NCI-H1048 (cell line): ENCODE data around the gene PAPPA2.

Experiments used
- DNase-seq: peaks from one replicate; lab custom pipeline; 2025; lab: John Stamatoyannopoulos, UW

The PAPPA2 gene

DNA sequence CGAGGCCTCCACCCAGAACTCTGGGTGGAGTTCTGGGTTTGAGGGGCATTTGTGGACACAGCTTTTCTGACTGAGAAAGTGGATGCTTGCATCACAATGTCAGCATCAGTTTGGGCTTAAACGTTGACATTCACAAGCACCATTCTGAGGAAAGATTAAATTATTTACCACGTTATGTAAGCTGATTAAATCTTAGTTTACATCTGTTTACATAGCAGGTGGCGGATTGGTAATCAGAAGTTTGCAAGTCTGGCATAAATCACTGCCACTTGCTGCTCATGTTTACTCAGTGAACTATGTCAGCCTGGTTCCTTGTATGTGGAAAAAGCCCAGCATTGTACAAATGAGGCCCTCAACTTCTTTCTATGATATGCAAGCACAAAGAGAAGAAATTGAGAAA, 310.1 kb downstream of the PAPPA2 start:
- DNase-seq: no peak

DNA sequence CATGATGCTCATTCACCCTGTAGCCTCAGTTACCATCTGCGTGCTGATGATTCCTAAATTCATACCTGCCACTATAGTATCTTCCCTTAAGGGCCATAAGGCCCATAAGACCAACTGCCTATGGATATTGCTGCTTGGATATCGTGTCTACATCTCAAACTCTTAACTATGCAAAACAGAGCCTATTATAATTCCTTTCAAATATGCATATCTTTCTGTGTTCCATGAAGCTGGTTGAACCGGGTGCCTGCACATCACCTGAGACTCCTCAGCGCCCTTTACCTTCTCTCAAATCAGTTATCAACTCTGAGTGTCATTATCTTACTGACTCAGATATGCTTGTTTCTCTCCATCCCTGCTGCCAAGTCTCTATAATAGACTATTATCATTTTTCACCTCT, 311.2 kb downstream of the PAPPA2 start:
- peak; percentile 40 for DNase-seq

DNA sequence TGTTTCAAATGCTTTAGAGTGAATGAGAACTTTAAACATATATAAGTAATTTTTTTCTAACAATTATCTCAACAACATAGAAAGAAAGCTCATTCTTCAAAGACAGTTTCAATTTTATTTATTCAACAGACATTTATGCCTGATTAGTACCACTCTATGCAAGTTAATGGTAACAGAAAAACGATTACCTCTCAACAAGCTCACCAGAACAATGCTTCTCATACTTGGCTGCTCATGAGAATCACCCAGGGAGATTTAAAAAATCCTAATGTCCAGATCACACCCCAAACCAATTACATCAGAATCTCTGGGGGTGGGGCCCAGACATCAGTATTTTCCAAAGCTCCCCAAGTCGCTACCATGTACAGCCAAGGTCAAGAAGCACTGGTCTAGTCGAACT, 312.4 kb downstream of the PAPPA2 start:
- no peak for DNase-seq

DNA sequence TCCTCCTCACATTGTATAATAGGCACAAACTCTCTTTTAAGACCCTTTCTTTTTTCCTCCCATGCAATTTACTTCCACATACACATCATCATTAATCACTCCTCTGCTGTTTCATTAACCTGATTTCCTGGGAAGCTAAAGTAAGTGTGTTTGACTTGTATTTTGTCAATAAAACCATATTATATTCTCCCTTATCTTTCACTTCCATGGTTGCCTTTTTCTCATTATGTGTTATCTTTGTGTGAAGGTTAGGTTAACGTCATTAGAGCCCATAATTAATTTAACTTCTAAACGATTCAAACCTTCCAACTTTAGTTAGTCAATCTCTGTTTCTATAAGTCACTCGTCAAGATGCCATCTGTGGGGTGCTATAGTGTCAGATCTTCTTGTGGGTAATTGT, 313.0 kb downstream of the PAPPA2 start:
- DNase-seq: no peak

DNA sequence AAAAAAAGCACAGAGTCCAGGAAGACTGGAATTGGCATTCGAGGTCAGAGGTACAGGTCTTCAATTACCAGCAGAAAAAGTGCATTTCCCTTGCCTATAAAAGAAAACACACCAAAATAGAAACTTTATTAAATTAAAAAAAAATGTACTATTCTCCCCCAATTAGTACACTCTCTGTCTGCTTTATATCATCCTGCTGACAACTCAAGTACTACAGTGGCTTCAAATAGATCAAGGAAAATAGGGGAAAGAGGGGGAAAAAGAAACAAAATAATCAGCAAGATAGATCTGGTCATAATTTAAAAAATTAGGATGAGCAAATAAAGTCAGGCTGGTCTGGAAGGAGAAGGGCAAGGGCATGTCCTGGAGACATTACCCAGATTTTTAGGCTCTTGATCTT, 315.1 kb downstream of the PAPPA2 start:
- DNase-seq: no peak

DNA sequence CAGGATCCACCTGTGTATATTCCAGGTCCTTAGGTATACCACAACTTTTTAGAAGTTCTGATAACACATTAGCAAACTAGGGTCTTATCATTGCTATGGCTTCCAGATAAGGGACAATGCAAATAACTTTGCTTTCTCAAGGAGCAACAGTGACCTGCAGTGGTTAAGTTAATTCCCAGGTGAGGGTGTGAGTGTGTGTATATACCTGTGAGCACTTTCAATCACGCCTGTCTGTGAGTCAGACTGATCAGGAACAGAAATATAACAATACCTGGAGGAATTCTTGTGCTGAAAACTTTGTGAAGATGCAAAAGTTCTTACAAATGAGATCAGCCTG, 317.0 kb downstream of the PAPPA2 start:
- no peak for DNase-seq

DNA sequence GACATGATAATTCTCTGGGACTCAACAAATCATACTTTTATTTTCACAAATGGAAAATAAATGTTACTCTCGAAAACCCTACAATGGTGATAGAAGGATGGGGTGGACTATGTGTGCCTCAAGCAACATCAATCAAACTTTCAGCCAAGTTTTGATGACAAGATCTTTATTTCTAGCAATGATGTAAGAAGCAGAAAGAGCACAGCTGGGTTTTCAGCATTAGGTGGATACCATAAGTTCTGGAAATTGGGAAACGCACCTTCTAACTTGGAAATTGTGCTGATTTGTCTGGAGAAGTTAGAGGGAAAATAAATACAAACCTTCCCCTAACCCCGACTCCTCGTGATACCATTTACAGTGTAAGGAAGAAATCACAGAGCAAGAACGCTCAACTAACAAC, 320.3 kb downstream of the PAPPA2 start:
- DNase-seq: no peak

DNA sequence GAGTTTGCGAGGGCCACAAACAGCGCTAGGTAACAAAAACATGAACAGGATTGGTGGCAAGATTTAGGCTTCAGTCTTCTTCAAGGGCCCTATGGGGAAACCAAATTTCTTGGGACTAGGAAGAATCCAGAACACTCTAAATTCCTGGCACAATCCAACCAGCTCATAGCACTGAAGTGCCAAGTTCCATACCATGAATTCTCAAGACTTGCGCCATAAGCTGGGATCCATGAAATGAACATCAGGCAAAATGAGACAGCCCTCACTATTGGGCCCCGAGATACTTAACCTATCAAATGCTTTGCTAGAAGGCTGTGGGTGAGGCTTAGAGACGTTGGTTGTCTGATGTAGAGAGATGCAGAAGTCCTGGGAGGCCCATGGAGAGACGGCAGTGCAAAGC, 322.1 kb downstream of the PAPPA2 start:
- DNase-seq: no peak

DNA sequence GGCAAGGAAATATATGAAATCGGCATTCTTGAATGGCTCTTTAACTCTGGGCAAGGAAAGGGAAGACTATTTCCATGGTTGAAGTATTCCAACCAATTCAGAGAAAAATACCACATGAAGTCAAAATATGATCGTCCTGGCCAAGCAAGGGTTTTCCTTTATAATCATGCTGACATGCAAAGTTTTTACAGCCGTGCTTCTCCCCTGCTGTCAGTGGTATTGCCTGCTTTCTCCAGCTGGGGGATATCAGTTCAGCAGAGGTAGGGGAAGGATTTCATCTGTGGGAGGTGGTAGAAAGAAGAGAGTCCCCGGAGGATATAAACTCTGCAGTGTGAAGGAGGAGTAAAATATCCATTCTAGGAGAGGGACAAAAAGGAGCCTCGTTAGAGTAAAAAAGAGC, 322.8 kb downstream of the PAPPA2 start:
- no peak for DNase-seq

DNA sequence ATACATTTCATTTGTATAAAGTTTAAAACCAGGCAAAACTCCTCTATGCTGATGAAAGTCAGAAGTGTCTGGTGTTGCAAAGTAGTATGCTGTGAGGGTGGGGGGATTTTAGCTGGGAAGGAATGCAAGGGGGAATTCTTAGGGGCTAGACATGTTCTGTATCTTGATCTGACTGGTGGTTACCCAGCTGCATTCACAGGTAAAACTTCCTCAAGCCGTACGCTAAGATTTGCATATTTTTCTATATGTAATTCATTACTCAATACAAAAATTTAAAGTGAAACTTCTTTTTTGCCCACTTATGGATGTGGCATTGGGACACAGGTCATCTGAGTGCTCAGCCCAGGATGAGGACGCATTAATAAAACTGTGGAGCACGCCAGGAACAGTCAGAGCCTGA, 323.3 kb downstream of the PAPPA2 start:
- peak; percentile 64 for DNase-seq

DNA sequence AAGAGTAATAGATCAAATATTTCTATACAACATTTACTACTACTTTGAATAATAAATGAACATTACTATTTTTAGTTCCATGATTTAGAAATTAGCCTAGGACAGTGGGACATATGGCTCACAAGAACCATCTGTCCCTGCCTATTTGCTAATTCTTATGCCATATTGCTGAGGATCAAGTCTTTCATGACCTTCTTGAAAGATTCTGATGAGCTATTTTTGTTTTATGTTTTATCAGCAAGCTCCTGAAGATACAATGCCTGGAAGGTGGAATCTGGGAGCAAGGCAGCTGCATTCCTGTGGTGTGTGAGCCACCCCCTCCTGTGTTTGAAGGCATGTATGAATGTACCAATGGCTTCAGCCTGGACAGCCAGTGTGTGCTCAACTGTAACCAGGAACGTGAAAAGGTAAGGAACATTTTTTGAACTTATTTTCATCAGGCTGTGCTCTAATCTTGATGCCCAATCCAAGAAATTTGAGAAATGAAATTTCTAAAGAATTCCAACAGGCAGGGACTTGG, 326.7 kb downstream of the PAPPA2 start:
- no peak for DNase-seq

DNA sequence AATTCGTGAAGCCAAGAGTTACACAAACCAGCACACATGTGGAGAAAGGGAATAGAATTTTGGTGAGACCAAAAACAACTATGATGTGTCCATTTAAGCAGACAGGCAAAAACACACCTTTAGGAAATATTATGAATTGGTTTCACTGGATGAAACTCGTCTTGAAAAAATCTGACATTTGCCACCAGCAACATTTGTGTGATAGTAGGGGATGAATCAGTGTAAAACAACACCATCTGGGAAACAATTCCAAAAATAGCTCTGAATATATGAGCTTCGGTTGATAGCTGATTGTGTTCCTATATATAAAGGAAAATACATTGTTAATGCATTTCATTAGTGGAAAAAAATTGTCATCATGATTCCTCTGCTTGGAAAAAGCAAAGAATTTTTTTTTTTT, 327.8 kb downstream of the PAPPA2 start:
- no peak for DNase-seq

DNA sequence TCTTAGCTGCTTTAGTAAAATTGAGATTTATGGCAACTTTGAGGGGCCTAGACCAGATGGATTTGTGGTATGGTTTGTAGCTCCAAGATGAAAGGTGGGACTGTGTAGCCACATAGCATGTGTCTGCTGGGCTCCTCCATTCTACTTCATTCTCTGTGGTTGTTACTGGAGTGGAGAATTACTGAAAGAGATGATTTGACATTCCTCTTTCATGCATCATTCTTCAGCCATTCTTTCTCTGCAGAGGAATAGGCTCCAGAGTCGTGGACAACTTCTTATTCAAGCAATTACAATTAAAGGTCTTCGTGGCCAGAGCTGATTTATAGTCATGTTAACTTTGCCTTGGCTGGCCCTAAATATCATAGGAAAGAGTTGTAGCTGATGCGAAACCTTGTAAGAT, 328.9 kb downstream of the PAPPA2 start:
- DNase-seq: no peak

DNA sequence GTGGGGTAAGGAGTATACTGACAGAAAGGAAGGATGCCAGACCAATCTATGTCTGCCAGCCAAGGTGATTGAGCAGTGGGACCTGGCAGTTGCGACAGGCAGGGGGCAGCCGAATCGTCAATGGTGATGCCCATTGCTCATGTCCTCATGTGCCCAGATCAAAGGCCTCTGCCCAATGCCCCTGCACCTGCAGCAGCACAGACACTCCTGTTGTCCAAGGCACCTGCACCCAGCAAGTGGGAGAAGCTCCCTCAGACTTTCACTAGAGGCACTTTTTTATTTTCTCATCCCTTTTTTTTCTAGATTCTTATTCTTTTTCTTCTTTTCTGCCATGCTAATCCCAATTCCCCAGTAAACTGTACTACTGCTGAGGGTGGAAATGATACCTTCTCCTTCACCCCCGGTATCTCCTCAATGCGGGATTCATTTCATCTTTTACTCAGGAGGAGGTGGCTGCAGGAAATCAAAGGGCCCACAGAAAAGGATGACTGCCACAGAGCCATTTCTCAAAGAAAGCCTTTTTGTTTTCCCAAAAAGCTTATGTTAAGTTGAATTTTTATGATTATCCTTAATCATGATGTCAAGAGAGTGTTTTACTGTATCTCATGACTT, 332.0 kb downstream of the PAPPA2 start:
- DNase-seq: no peak

DNA sequence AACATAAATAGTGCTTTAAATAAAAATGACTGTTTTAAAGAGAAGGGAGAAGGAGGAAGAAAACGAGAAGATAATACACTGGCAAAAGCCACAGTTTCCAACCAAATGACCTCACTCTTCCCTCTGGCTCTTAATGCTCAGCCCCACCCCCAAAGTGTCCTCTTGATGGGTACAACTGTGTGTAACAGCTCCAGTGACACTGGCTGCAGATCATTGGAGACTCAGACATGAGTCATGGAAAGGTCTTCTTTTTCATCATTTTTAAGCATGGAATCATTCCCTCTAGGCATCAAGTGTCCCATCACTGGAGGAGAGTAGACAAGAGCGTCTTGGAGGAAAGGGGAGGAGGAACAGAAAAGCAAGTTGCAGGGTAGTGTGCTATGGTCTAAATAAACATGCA, 333.0 kb downstream of the PAPPA2 start:
- DNase-seq: no peak

DNA sequence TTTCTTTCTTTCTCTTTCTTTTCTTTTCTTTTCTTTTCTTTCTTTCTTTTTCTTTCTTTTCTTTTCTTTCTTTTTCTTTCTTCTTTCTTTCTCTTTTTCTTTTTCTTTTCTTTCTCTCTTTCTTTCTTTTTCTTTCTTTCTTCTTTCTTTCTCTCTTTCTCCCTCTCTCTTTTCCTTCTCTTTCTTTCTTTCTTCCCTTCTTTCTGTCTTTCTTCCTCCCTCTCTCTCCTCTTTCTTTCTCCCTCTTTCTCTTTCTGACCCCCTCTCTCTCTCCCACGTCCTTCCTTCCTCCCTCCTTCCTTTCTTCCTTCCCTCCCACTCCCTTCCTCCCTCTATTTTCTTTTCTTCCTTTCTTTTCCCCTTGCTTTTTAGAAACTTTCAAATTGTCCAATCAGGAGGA, 333.6 kb downstream of the PAPPA2 start:
- DNase-seq: no peak

DNA sequence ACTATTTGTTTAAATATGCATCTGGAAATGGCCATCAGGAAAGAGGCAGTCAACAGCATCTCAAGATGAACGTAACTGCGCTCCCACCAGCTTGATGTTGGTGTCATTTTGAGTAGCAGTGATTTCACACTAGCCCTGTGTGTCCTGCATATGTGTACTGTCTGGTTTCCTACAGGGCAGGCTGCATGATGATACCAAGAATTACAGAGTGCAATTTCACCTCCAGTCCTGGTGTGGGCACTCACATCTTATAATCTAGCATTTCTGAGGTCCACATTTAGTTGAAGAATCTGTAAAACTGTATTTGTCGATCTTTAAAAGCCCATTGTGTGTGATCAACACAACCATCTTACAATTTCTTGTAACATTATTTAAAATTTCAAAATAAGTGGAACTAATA, 336.4 kb downstream of the PAPPA2 start:
- no peak for DNase-seq

DNA sequence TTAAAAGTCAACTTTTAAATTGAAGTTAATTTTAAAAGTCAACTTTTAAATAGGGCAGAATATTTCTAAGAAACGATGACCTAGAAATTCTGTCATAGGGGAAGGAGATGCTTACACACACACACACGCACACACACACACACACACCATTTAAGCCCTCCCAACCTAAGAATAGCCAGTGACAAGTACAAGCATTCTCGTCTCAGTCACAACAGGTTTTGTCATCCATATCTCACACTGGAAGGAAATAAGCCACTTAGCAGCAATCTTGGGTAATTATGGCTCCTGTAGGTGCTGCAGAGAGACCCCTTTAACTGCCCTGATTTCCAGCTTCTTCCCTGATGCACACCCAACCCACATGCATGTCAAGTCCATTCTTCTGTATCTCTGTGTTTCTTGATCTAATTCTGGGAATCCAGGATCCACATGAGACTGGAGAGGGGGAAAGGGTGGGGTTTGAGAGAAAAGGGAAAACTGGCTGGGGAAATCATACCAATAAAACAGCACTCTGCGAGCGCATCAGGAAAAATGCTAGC, 338.1 kb downstream of the PAPPA2 start:
- no peak for DNase-seq

DNA sequence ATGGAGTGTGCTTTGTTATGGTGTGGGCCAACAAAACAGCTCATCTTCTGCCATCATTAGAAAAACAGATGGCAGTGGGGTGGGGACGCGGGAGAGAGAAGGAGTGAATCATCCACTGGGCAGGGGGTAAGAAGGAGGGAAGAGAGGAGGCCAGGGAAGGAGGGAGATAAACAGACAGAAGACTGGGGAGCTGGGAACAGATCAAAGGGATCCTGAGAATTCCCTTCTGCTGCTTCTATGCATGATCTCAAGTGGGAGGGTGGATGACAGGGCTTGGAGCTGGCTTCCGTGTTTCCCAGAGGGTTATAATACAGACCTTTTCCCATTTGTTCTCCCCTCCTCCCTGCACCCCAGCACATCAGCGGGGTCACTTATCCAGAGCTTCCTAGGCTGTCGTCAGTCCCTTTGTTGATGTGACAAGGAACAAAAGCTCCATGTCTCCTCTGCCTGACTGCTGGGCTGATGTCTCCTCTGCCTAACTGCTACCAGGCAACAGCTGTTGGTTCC, 338.6 kb downstream of the PAPPA2 start:
- no peak for DNase-seq

DNA sequence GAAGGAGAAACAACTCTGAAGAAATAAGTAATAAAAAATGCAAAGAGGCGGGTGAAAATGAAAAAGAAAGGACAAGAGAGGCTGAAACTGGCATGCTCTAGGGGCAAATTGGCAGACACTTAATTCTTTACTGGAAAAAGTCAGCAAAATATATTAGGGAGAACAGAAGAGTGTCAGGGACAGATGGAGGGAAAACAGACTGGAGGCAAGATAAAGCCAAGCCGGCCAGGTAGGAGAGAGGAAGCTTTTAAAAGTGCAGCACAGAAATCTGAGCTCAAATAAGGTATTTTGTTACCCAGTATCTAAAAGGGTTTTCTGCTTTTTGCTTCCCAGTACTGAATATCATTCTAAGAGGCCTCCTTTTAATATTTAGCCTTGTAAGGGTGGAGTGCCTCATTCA, 339.3 kb downstream of the PAPPA2 start:
- no peak for DNase-seq

DNA sequence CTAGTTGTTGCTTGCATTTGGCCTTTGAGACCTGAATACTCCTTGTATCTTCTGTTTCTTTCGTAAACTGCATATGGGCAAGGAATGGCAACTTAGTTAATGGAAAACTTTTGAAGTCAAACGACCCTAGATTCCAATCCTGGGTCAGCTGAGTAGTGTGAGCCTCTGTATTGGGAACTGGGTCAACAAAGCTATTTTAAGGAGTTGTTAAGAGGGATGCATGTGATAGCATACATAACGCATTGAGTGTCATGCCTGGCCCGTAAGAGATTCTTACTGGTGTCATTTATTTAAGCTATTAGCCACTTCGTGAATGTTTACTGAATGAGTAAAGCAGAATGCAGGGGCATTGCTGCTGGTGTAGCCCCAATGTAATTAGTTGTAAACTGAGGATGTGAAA, 340.1 kb downstream of the PAPPA2 start:
- no peak for DNase-seq

DNA sequence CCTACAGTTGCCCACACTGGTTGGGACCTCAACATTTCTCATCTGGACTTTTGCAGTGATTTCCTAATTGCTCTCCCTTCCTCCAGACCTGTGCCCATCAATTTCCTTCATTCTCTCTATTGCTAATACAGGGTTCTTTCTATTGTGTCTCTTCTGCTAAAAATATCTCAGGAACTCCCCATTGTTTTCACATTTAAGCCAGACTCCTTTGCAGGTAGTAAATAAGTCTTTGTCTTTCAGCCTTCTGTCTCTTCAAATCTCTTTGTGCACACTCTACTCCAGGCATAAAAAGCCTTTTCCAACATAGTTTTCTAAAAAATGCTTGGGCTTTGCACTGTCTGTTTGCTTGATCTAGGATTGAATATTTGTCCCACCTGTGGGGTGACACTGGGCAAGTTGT, 340.6 kb downstream of the PAPPA2 start:
- DNase-seq: no peak

DNA sequence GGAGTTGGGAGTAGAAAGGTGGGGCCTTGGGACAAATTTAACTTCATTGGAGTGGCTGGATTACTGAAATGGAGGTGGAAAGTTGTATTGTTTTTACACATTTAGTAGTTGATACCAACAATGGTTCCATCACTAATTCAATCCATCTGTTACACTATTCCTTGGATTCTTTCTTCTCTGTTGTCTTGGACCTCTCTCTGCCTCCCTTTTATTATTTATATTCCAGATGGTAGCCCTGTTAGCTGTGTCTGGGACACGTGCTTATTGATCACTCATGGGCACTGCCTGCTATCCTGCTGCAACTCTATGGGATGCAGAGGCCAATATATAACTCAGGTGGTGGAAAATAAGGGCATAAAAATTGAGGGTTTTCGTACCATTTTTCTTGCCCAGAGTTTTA, 346.3 kb downstream of the PAPPA2 start:
- DNase-seq: no peak
